ENCODE data around the gene FGG.

GRCh38 chr4:154618708-154619315 lies 6.4 kb upstream of the FGG start:
- TF ChIP-seq, protein P1, sequence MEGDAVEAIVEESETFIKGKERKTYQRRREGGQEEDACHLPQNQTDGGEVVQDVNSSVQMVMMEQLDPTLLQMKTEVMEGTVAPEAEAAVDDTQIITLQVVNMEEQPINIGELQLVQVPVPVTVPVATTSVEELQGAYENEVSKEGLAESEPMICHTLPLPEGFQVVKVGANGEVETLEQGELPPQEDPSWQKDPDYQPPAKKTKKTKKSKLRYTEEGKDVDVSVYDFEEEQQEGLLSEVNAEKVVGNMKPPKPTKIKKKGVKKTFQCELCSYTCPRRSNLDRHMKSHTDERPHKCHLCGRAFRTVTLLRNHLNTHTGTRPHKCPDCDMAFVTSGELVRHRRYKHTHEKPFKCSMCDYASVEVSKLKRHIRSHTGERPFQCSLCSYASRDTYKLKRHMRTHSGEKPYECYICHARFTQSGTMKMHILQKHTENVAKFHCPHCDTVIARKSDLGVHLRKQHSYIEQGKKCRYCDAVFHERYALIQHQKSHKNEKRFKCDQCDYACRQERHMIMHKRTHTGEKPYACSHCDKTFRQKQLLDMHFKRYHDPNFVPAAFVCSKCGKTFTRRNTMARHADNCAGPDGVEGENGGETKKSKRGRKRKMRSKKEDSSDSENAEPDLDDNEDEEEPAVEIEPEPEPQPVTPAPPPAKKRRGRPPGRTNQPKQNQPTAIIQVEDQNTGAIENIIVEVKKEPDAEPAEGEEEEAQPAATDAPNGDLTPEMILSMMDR (IDR thresholded peaks at IDR 0.05), result peak; percentile 30 to 56 (median 51)
- TF ChIP-seq EP300 (IDR thresholded peaks at IDR 0.05) (no peak), POLR2A (IDR thresholded peaks at IDR 0.05) (no peak)
